ENCODE measurements around the gene ROBO2.

The ROBO2 gene

GRCh38 chr3:77602722-77603121 lies 562.8 kb downstream of the ROBO2 start:
- Mint-ChIP-seq H3K4me1 (ENCODE audit: low read depth) (no peaks in the 10 kb centered on the region), H3K36me3 (ENCODE audit: low read depth) (no peaks in the 10 kb centered on the region), H3K27ac (no peak overlapping the region), H3K27me3 (no peaks in the 10 kb centered on the region), H3K9me3 (no peaks in the 10 kb centered on the region), H3K4me3 (no peak overlapping the region)
- intact Hi-C loops (cut with micrococcal nuclease): no loop called here

- Mint-ChIP-seq H3K27ac (no peak overlapping the region), H3K36me3 (ENCODE audit: low read depth) (no peaks in the 10 kb centered on the region), H3K4me3 (no peak overlapping the region), H3K27me3 (no peaks in the 10 kb centered on the region), H3K9me3 (no peaks in the 10 kb centered on the region), H3K4me1 (ENCODE audit: low read depth) (no peaks in the 10 kb centered on the region)
- intact Hi-C loops (cut with micrococcal nuclease): no loop called here
Observed at GRCh38 chr3:77605308-77605707, 565.4 kb downstream of the ROBO2 start.

GRCh38 chr3:77605865-77606264 lies 566.0 kb downstream of the ROBO2 start:
- no peaks in the 10 kb centered on the region for H3K27me3 Mint-ChIP-seq
- intact Hi-C loops (cut with micrococcal nuclease): no loop called here
- no peaks in the 10 kb centered on the region for H3K36me3 Mint-ChIP-seq (ENCODE audit: low read depth)
- H3K9me3 Mint-ChIP-seq: no peaks in the 10 kb centered on the region
- H3K4me1 Mint-ChIP-seq (ENCODE audit: low read depth): no peaks in the 10 kb centered on the region
- no peak overlapping the region for H3K4me3 Mint-ChIP-seq
- no peak overlapping the region for H3K27ac Mint-ChIP-seq

DNA sequence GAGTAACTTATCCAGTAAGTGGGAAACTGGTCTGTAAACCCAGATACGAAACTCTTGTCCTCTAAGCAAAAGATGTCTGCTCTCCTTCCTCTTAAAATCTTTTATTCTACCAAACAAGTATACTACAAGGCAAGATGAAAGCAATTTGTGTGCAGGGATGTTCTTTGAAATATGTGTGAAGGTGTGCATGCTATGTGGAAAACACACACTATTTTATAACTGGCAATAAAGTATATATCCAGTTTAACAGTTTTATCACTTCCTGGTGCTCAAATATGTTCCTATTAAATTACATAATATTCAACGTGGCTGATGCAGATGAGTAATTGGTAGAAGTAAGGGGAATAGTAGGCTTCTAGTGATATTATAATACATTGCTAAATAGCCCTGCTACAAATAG lies 566.5 kb downstream of the ROBO2 start:
- intact Hi-C loops (cut with micrococcal nuclease): no loop called here
- Mint-ChIP-seq H3K4me1 (ENCODE audit: low read depth) (no peaks in the 10 kb centered on the region), H3K27ac (no peak overlapping the region), H3K4me3 (no peak overlapping the region), H3K9me3 (no peaks in the 10 kb centered on the region), H3K36me3 (ENCODE audit: low read depth) (no peaks in the 10 kb centered on the region), H3K27me3 (no peaks in the 10 kb centered on the region)

- Mint-ChIP-seq H3K36me3 (ENCODE audit: low read depth) (no peaks in the 10 kb centered on the region), H3K27ac (no peak overlapping the region)
Observed at GRCh38 chr3:77618686-77619085, 578.8 kb downstream of the ROBO2 start.

GRCh38 chr3:77620009-77620408 lies 580.1 kb downstream of the ROBO2 start:
- intact Hi-C loops (cut with micrococcal nuclease): no loop called here
- no peak overlapping the region for H3K27ac Mint-ChIP-seq
- no peak overlapping the region for H3K4me3 Mint-ChIP-seq
- no peaks in the 10 kb centered on the region for H3K27me3 Mint-ChIP-seq
- no peaks in the 10 kb centered on the region for H3K36me3 Mint-ChIP-seq (ENCODE audit: low read depth)
- H3K9me3 Mint-ChIP-seq: no peaks in the 10 kb centered on the region
- H3K4me1 Mint-ChIP-seq (ENCODE audit: low read depth): no peaks in the 10 kb centered on the region

More at GRCh38 chr3:77618686-77619085, 578.8 kb downstream of the ROBO2 start:
- H3K27me3 Mint-ChIP-seq: no peaks in the 10 kb centered on the region
- H3K4me3 Mint-ChIP-seq: no peak overlapping the region
- intact Hi-C loops (cut with micrococcal nuclease): no loop called here
- no peaks in the 10 kb centered on the region for H3K9me3 Mint-ChIP-seq
- no peaks in the 10 kb centered on the region for H3K4me1 Mint-ChIP-seq (ENCODE audit: low read depth)

- no peaks in the 10 kb centered on the region for H3K4me1 Mint-ChIP-seq (ENCODE audit: low read depth)
- no peak overlapping the region for H3K27ac Mint-ChIP-seq
- peaks cover 9% of the 10 kb centered on the region for H3K9me3 Mint-ChIP-seq
- H3K36me3 Mint-ChIP-seq (ENCODE audit: low read depth): no peaks in the 10 kb centered on the region
- no peaks in the 10 kb centered on the region for H3K27me3 Mint-ChIP-seq
- intact Hi-C loops (cut with micrococcal nuclease): no loop called here
- no peak overlapping the region for H3K4me3 Mint-ChIP-seq
Observed at GRCh38 chr3:77623500-77623899, 583.6 kb downstream of the ROBO2 start.

- Mint-ChIP-seq H3K4me3 (no peak overlapping the region), H3K36me3 (ENCODE audit: low read depth) (no peaks in the 10 kb centered on the region), H3K27ac (no peak overlapping the region), H3K9me3 (peaks cover 26% of the 10 kb centered on the region), H3K4me1 (ENCODE audit: low read depth) (no peaks in the 10 kb centered on the region), H3K27me3 (no peaks in the 10 kb centered on the region)
- intact Hi-C loops (cut with micrococcal nuclease): no loop called here
Observed at GRCh38 chr3:77626157-77626556, 586.3 kb downstream of the ROBO2 start.

DNA sequence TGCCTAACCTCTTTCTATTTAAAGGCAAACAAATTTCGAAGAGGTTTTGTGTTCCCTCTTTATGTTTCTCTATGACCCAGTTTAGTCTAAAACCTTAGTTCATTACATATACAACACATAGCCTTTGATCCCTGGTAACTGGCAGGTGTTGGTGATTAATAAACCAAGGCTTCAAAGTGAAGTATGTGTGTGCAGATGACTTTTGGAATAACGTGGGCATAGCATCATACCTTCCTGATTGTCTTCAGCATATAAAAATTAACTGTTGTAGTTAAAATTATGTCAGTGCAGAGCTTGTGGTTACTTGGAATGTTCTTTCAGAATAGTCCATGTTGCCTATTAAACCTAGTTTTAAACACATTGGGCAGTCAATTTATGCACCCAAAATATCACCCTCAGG lies 608.3 kb downstream of the ROBO2 start:
- H3K27ac Mint-ChIP-seq: no peak overlapping the region
- H3K9me3 Mint-ChIP-seq: no peaks in the 10 kb centered on the region
- H3K27me3 Mint-ChIP-seq: no peaks in the 10 kb centered on the region
- intact Hi-C loops (cut with micrococcal nuclease): no loop called here
- H3K36me3 Mint-ChIP-seq (ENCODE audit: low read depth): no peaks in the 10 kb centered on the region
- no peak overlapping the region for H3K4me3 Mint-ChIP-seq
- H3K4me1 Mint-ChIP-seq (ENCODE audit: low read depth): no peaks in the 10 kb centered on the region

DNA sequence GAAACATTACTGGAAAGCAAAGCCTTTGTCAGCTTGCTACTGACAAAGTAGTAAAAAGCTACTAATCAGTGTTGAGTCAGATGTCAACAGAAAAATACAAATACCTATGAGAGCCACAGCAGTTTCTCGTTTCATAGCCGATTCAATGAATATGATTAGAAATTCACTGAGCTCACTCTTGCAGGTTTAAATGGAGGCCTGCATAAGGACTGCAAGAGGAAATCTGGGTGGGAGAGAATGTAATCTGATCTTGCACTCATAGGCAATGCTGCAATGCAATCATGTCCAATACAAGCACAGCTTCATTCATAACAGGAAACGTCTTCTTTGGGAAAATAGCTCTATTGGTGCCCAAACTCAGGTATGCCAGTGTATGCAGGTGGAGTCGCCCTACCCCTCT lies 608.8 kb downstream of the ROBO2 start:
- Mint-ChIP-seq H3K27ac (no peak overlapping the region), H3K4me3 (no peak overlapping the region), H3K9me3 (no peaks in the 10 kb centered on the region), H3K36me3 (ENCODE audit: low read depth) (no peaks in the 10 kb centered on the region), H3K27me3 (no peaks in the 10 kb centered on the region), H3K4me1 (ENCODE audit: low read depth) (no peaks in the 10 kb centered on the region)
- intact Hi-C loops (cut with micrococcal nuclease): no loop called here

DNA sequence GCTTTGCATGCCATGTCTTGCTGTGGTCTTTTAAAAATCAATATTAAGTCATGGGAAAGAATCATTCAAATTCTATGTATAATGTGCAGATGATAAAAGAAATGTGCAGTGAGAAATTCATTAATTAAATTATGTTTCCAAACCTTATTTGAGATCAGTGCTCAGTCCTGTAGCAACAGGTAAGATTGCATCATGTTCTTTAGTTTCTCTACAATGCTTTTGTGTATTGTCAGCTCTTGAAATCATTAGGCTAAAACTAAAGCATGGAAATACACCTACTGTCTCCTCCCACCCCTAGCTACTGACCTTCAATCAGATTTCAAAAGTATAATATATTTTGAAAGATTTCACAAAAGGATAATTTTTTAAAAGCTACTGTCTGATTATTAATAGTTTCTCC lies 612.7 kb downstream of the ROBO2 start:
- Mint-ChIP-seq H3K27me3 (no peaks in the 10 kb centered on the region), H3K9me3 (no peaks in the 10 kb centered on the region), H3K4me1 (ENCODE audit: low read depth) (no peaks in the 10 kb centered on the region), H3K4me3 (no peak overlapping the region), H3K36me3 (ENCODE audit: low read depth) (no peaks in the 10 kb centered on the region), H3K27ac (no peak overlapping the region)
- intact Hi-C loops (cut with micrococcal nuclease): no loop called here

DNA sequence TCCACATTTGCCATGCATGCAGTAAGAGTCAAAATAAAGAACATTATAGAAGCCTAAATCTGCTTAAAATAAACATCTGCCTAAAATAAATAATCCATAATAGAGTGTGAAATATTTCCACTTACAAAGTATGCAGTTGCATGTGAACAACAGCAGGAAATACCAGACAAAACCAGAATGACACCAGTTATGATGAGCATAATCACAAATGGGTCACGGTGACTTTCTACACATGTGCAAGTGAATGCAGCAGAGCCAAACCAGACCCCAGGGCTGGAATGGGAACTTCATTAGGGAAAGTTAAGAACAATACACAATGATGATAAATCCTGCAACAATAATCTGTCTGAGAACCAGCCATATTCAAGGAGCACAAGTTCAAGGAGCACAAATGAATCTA lies 615.5 kb downstream of the ROBO2 start:
- Mint-ChIP-seq H3K4me1 (ENCODE audit: low read depth) (no peaks in the 10 kb centered on the region), H3K36me3 (ENCODE audit: low read depth) (no peaks in the 10 kb centered on the region), H3K27me3 (no peaks in the 10 kb centered on the region), H3K4me3 (no peak overlapping the region), H3K9me3 (peaks cover 7% of the 10 kb centered on the region), H3K27ac (no peak overlapping the region)
- intact Hi-C loops (cut with micrococcal nuclease): no loop called here

DNA sequence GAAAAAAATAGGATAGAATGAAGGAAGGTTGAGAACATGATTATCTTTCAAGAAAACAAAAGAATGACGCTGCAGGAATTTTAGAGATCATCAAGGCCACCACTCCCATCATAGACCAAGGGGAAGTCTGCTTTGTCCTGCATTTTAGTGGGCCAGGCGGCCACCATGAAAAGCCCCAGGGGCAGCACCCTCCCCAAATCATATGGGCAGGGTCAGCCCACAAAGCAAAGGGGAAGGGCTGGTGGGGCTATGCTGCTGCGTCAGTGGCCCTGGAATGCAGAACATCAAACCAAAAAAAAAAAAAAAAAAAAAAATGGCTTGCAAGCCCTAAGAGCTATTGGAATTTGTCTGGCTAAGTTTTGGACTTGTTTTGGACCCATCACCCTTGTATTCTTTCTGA lies 620.8 kb downstream of the ROBO2 start:
- no peak overlapping the region for H3K27ac Mint-ChIP-seq
- intact Hi-C loops (cut with micrococcal nuclease): no loop called here
- H3K9me3 Mint-ChIP-seq: peaks cover 27% of the 10 kb centered on the region
- H3K4me1 Mint-ChIP-seq (ENCODE audit: low read depth): no peaks in the 10 kb centered on the region
- no peaks in the 10 kb centered on the region for H3K27me3 Mint-ChIP-seq
- no peaks in the 10 kb centered on the region for H3K36me3 Mint-ChIP-seq (ENCODE audit: low read depth)
- H3K4me3 Mint-ChIP-seq: no peak overlapping the region

GRCh38 chr3:77667901-77668300 lies 628.0 kb downstream of the ROBO2 start:
- Mint-ChIP-seq H3K4me1 (ENCODE audit: low read depth) (no peaks in the 10 kb centered on the region), H3K27me3 (no peaks in the 10 kb centered on the region), H3K36me3 (ENCODE audit: low read depth) (no peaks in the 10 kb centered on the region), H3K4me3 (no peak overlapping the region), H3K9me3 (peaks cover 31% of the 10 kb centered on the region), H3K27ac (no peak overlapping the region)
- intact Hi-C loops (cut with micrococcal nuclease): no loop called here

DNA sequence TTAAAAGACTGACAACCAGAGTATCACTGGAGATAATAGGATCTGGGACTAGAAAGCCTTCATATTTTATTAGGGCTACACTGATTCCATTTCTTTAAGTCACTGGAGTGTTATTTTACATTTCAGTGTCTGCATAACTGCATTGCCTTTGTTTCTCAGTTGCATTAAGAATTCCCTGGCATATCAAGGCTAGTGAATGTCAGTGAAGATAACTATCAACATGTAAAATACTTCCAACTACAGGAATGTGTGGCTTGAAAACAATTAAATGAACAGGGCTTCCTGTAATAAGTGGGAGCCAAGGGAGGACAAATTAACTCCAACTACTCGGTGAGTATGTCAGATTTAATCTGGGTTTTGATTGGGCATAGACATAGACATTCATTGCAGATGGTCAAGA lies 628.5 kb downstream of the ROBO2 start:
- Mint-ChIP-seq H3K9me3 (peaks cover 26% of the 10 kb centered on the region), H3K27me3 (no peaks in the 10 kb centered on the region), H3K27ac (no peak overlapping the region), H3K4me3 (no peak overlapping the region), H3K36me3 (ENCODE audit: low read depth) (no peaks in the 10 kb centered on the region), H3K4me1 (ENCODE audit: low read depth) (no peaks in the 10 kb centered on the region)
- intact Hi-C loops (cut with micrococcal nuclease): no loop called here

- Mint-ChIP-seq H3K4me3 (no peak overlapping the region), H3K4me1 (ENCODE audit: low read depth) (no peaks in the 10 kb centered on the region), H3K9me3 (peaks cover 16% of the 10 kb centered on the region), H3K27me3 (no peaks in the 10 kb centered on the region), H3K27ac (no peak overlapping the region), H3K36me3 (ENCODE audit: low read depth) (no peaks in the 10 kb centered on the region)
- intact Hi-C loops (cut with micrococcal nuclease): no loop called here
Observed at GRCh38 chr3:77672016-77672415, 632.1 kb downstream of the ROBO2 start.

Measured in dendritic cell treated with granulocyte-macrophage colony-stimulating factor and Interleukin-4, amounts not matched to agents 40 ng/mL and 50 ng/mL, for 4 days (primary cell).